ENCODE results near the gene PRKG1.

The PRKG1 gene

DNA sequence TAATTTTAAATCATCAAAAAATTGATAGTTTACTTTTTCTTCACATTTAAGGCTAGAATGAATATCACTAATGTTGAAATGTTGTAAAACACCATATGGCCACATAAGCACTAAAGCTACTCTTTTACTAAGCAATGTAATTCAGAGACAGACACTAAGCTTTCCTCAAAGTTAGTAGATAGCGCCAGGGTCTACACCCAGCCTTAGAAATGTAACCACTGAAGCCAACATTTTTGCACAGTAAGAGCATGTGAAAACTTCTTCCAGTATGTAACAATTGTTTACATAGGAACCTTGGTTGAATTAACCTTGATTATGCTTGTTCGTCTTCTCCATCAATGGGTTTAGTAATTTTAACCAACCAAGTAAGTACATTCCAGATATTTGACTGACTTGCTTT, 28.4 kb upstream of the PRKG1 start:
- Histone ChIP-seq H3K4me3 (ENCODE audit: control insufficient read depth in 1 of 7, extremely low read depth in 1 of 7, insufficient read depth in 4 of 7, low read depth in 2 of 7, low read length in 6 of 7) (no peak overlapping the region), H3K27me3 (replicated peaks in 2 of 5; ENCODE audit: control insufficient read depth in 4 of 5, insufficient read depth in 5 of 5, low read length in 4 of 5) (no peaks in the 10 kb centered on the region), H3K4me1 (ENCODE audit: control extremely low read depth in 1 of 4, control insufficient read depth in 4 of 4, insufficient read depth in 4 of 4, low read length in 3 of 4) (no peaks in the 10 kb centered on the region), H3K36me3 (ENCODE audit: control insufficient read depth in 4 of 4, insufficient read depth in 4 of 4, low read length in 3 of 4) (no peaks in the 10 kb centered on the region), H3K27ac (ENCODE audit: insufficient read depth in 1 of 2, low read depth in 1 of 2, low read length in 2 of 2, poor library complexity in 1 of 2, severe bottlenecking in 2 of 2) (no peak overlapping the region), H3K9me3 (ENCODE audit: control extremely low read depth in 1 of 5, control insufficient read depth in 4 of 5, insufficient read depth in 2 of 5, low read depth in 1 of 5, low read length in 4 of 5) (no peaks in the 10 kb centered on the region)
- no peak for DNase-seq
- ChIA-PET CTCF (no interaction called here), POLR2A (no interaction called here)
- WGBS (ENCODE audit: insufficient coverage) = 100% methylated on average over 1 of the region's 2 CpGs

DNA sequence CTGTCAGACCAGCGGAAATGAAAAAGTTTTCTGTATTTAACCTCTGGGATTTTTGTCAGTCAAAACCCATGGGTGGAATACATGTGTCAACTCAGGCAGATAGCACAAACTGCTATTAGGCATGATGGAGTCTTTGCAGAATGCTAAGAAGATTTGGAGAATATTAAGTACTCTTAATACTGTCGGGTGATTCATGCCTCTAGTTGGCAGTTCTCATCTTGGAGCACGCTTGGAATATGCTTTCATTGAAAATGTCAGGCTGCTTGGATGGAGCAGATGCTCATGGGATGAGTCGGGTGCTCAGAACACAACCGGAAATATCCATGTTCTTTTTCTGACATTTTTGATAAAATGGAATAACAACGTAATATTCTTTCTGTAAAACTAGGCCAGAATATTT, 27.6 kb upstream of the PRKG1 start:
- CTCF ChIA-PET = interaction anchor here (0.5 to 0.6 kb wide), 2 partner anchors 9 to 1255 kb away, joined by 3 read pairs; no protein-coding TSS in a partner anchor
- 100% methylated on average over 1 of the region's 6 CpGs for WGBS (ENCODE audit: insufficient coverage)

DNA sequence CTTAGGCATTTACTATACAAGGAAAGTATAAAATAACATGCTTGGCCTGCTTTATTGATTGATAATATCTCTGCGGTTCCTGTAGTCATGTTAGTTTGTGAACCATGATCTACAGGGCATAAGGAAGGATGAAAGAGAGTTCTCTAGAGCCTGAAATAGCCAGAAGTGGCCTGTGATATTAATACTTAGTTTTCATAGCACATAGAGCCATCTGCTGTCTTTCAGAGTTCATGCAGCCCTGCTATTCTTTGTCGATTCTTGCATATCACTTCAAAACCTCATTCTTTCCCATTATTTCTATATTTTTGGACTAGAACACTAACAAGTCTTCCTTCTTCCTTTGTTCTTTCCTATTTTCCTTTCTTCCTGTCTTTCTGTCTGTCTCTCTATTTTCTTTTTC, 26.4 kb upstream of the PRKG1 start:
- Histone ChIP-seq H3K27me3 (replicated peaks in 2 of 5; ENCODE audit: control insufficient read depth in 4 of 5, insufficient read depth in 5 of 5, low read length in 4 of 5) (no peaks in the 10 kb centered on the region), H3K4me1 (ENCODE audit: control extremely low read depth in 1 of 4, control insufficient read depth in 4 of 4, insufficient read depth in 4 of 4, low read length in 3 of 4) (no peaks in the 10 kb centered on the region), H3K36me3 (ENCODE audit: control insufficient read depth in 4 of 4, insufficient read depth in 4 of 4, low read length in 3 of 4) (no peaks in the 10 kb centered on the region), H3K9me3 (ENCODE audit: control extremely low read depth in 1 of 5, control insufficient read depth in 4 of 5, insufficient read depth in 2 of 5, low read depth in 1 of 5, low read length in 4 of 5) (no peaks in the 10 kb centered on the region), H3K4me3 (ENCODE audit: control insufficient read depth in 1 of 7, extremely low read depth in 1 of 7, insufficient read depth in 4 of 7, low read depth in 2 of 7, low read length in 6 of 7) (no peak overlapping the region), H3K27ac (ENCODE audit: insufficient read depth in 1 of 2, low read depth in 1 of 2, low read length in 2 of 2, poor library complexity in 1 of 2, severe bottlenecking in 2 of 2) (no peak overlapping the region)
- POLR2A ChIA-PET = no interaction called here
- peak in 1 of 3 donors; percentile 12 for DNase-seq
- WGBS (ENCODE audit: insufficient coverage) = 88% methylated on average over 1 of the region's 2 CpGs
- CTCF ChIA-PET = no interaction called here

More for the DNA sequence above, 27.6 kb upstream of the PRKG1 start:
- Histone ChIP-seq H3K4me3 (ENCODE audit: control insufficient read depth in 1 of 7, extremely low read depth in 1 of 7, insufficient read depth in 4 of 7, low read depth in 2 of 7, low read length in 6 of 7) (no peak overlapping the region), H3K27me3 (replicated peaks in 2 of 5; ENCODE audit: control insufficient read depth in 4 of 5, insufficient read depth in 5 of 5, low read length in 4 of 5) (no peaks in the 10 kb centered on the region), H3K9me3 (ENCODE audit: control extremely low read depth in 1 of 5, control insufficient read depth in 4 of 5, insufficient read depth in 2 of 5, low read depth in 1 of 5, low read length in 4 of 5) (no peaks in the 10 kb centered on the region), H3K36me3 (ENCODE audit: control insufficient read depth in 4 of 4, insufficient read depth in 4 of 4, low read length in 3 of 4) (no peaks in the 10 kb centered on the region), H3K27ac (ENCODE audit: insufficient read depth in 1 of 2, low read depth in 1 of 2, low read length in 2 of 2, poor library complexity in 1 of 2, severe bottlenecking in 2 of 2) (no peak overlapping the region), H3K4me1 (ENCODE audit: control extremely low read depth in 1 of 4, control insufficient read depth in 4 of 4, insufficient read depth in 4 of 4, low read length in 3 of 4) (no peaks in the 10 kb centered on the region)
- POLR2A ChIA-PET = no interaction called here
- no peak for DNase-seq

DNA sequence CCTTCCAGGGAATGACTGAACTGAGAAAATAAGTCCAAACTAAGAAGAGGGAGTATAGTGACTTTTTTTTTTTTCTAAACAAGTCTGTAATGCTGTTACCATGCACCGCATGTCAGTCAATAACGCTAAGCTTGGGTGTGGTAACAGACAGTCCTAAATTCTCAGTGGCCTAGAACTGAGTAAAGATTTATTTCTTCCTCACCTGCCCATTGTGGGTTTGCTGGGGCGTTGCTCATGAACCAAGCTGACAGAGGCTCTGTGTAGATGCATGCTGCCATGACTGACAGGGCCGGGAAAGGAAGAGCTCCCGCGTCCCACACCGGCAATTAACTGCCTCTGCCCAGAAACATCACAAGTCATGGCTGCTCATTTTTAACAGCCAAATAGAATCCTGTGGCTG, 25.5 kb upstream of the PRKG1 start:
- WGBS (ENCODE audit: insufficient coverage) = 75% methylated on average over 2 of the region's 7 CpGs
- H3K9me3 ChIP-seq (ENCODE audit: control extremely low read depth in 1 of 5, control insufficient read depth in 4 of 5, insufficient read depth in 2 of 5, low read depth in 1 of 5, low read length in 4 of 5) = no peaks in the 10 kb centered on the region
- no peaks in the 10 kb centered on the region for H3K27me3 ChIP-seq (replicated peaks in 2 of 5; ENCODE audit: control insufficient read depth in 4 of 5, insufficient read depth in 5 of 5, low read length in 4 of 5)
- CTCF ChIA-PET = interaction anchor here (1.1 kb wide), 1 partner anchor 59 kb away, joined by 3 read pairs; no protein-coding TSS in a partner anchor
- H3K4me1 ChIP-seq (ENCODE audit: control extremely low read depth in 1 of 4, control insufficient read depth in 4 of 4, insufficient read depth in 4 of 4, low read length in 3 of 4) = no peaks in the 10 kb centered on the region
- DNase-seq = no peak
- H3K4me3 ChIP-seq (ENCODE audit: control insufficient read depth in 1 of 7, extremely low read depth in 1 of 7, insufficient read depth in 4 of 7, low read depth in 2 of 7, low read length in 6 of 7) = no peak overlapping the region
- POLR2A ChIA-PET = no interaction called here
- H3K36me3 ChIP-seq (ENCODE audit: control insufficient read depth in 4 of 4, insufficient read depth in 4 of 4, low read length in 3 of 4) = no peaks in the 10 kb centered on the region
- no peak overlapping the region for H3K27ac ChIP-seq (ENCODE audit: insufficient read depth in 1 of 2, low read depth in 1 of 2, low read length in 2 of 2, poor library complexity in 1 of 2, severe bottlenecking in 2 of 2)

DNA sequence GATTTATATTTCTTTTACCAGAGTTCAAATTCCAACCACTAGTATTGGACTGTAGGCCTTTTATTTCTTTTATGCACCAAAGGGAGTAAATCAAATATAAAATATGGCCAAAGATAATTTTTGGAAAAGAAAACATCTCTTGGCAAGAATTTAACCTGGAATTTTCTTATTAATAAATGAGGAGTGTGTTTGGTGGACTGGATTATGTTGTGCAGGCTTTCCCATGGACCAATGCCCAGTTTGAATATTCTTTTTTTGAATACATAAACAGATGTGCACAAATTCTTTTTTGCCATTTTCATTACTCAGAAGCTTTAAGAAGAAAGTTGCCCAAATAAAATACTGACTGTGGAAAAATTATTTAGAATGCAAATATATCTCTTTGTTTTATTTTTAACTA, 22.1 kb upstream of the PRKG1 start:
- H3K4me1 ChIP-seq (ENCODE audit: control extremely low read depth in 1 of 4, control insufficient read depth in 4 of 4, insufficient read depth in 4 of 4, low read length in 3 of 4) = no peaks in the 10 kb centered on the region
- no peaks in the 10 kb centered on the region for H3K27me3 ChIP-seq (replicated peaks in 2 of 5; ENCODE audit: control insufficient read depth in 4 of 5, insufficient read depth in 5 of 5, low read length in 4 of 5)
- H3K4me3 ChIP-seq (ENCODE audit: control insufficient read depth in 1 of 7, extremely low read depth in 1 of 7, insufficient read depth in 4 of 7, low read depth in 2 of 7, low read length in 6 of 7) = no peak overlapping the region
- CTCF ChIA-PET = no interaction called here
- H3K36me3 ChIP-seq (ENCODE audit: control insufficient read depth in 4 of 4, insufficient read depth in 4 of 4, low read length in 3 of 4) = no peaks in the 10 kb centered on the region
- H3K9me3 ChIP-seq (ENCODE audit: control extremely low read depth in 1 of 5, control insufficient read depth in 4 of 5, insufficient read depth in 2 of 5, low read depth in 1 of 5, low read length in 4 of 5) = no peaks in the 10 kb centered on the region
- no peak for DNase-seq
- no peak overlapping the region for H3K27ac ChIP-seq (ENCODE audit: insufficient read depth in 1 of 2, low read depth in 1 of 2, low read length in 2 of 2, poor library complexity in 1 of 2, severe bottlenecking in 2 of 2)
- POLR2A ChIA-PET = no interaction called here

GRCh38 chr10:51057925-51058324, 16.4 kb upstream of the PRKG1 start:
- ChIA-PET CTCF (interaction anchor here (1.0 kb wide), 1 partner anchor 364 kb away, joined by 3 read pairs; no protein-coding TSS in a partner anchor), POLR2A (no interaction called here)
- Histone ChIP-seq H3K36me3 (ENCODE audit: control insufficient read depth in 4 of 4, insufficient read depth in 4 of 4, low read length in 3 of 4) (no peaks in the 10 kb centered on the region), H3K27ac (ENCODE audit: insufficient read depth in 1 of 2, low read depth in 1 of 2, low read length in 2 of 2, poor library complexity in 1 of 2, severe bottlenecking in 2 of 2) (no peak overlapping the region), H3K4me3 (ENCODE audit: control insufficient read depth in 1 of 7, extremely low read depth in 1 of 7, insufficient read depth in 4 of 7, low read depth in 2 of 7, low read length in 6 of 7) (no peak overlapping the region), H3K4me1 (ENCODE audit: control extremely low read depth in 1 of 4, control insufficient read depth in 4 of 4, insufficient read depth in 4 of 4, low read length in 3 of 4) (no peaks in the 10 kb centered on the region), H3K27me3 (replicated peaks in 2 of 5; ENCODE audit: control insufficient read depth in 4 of 5, insufficient read depth in 5 of 5, low read length in 4 of 5) (peaks cover 0 to 1% (median 0%) of the 10 kb centered on the region in 5 experiments), H3K9me3 (ENCODE audit: control extremely low read depth in 1 of 5, control insufficient read depth in 4 of 5, insufficient read depth in 2 of 5, low read depth in 1 of 5, low read length in 4 of 5) (peaks cover 0 to 5% (median 0%) of the 10 kb centered on the region in 5 experiments)
- WGBS (ENCODE audit: insufficient coverage) = 80% methylated on average over 1 of the region's 4 CpGs
- no peak for DNase-seq

- WGBS (ENCODE audit: insufficient coverage) = no CpG with 5 or more reads among the region's 4 CpGs
- no peak overlapping the region for H3K27ac ChIP-seq (ENCODE audit: insufficient read depth in 1 of 2, low read depth in 1 of 2, low read length in 2 of 2, poor library complexity in 1 of 2, severe bottlenecking in 2 of 2)
- H3K4me3 ChIP-seq (ENCODE audit: control insufficient read depth in 1 of 7, extremely low read depth in 1 of 7, insufficient read depth in 4 of 7, low read depth in 2 of 7, low read length in 6 of 7) = no peak overlapping the region
- H3K27me3 ChIP-seq (replicated peaks in 2 of 5; ENCODE audit: control insufficient read depth in 4 of 5, insufficient read depth in 5 of 5, low read length in 4 of 5) = peaks cover 0 to 1% (median 0%) of the 10 kb centered on the region in 5 experiments
- peaks cover 0 to 6% (median 0%) of the 10 kb centered on the region in 4 experiments for H3K4me1 ChIP-seq (ENCODE audit: control extremely low read depth in 1 of 4, control insufficient read depth in 4 of 4, insufficient read depth in 4 of 4, low read length in 3 of 4)
- ChIA-PET POLR2A (no interaction called here), CTCF (interaction anchor here (0.9 to 4.3 kb wide), 19 partner anchors 9 to 1153 kb away, joined by 3 to 45 read pairs (median 5); no protein-coding TSS in a partner anchor)
- H3K9me3 ChIP-seq (ENCODE audit: control extremely low read depth in 1 of 5, control insufficient read depth in 4 of 5, insufficient read depth in 2 of 5, low read depth in 1 of 5, low read length in 4 of 5) = no peaks in the 10 kb centered on the region
- no peaks in the 10 kb centered on the region for H3K36me3 ChIP-seq (ENCODE audit: control insufficient read depth in 4 of 4, insufficient read depth in 4 of 4, low read length in 3 of 4)
- DNase-seq = no peak
These were observed 11.1 kb upstream of the PRKG1 start for GRCh38 chr10:51063166-51063565.

All from common myeloid progenitor, CD34-positive (primary cell).